ENCODE data around the gene TIMM29.

Gene TIMM29

GRCh38 chr19:10911579-10912363 lies 16.8 kb upstream of the TIMM29 start:
- in situ Hi-C loops (cut with MboI; ENCODE audit: low sequenced_read_pairs), result no loop called here

GRCh38 chr19:10912619-10913018 lies 16.0 kb upstream of the TIMM29 start:
- in situ Hi-C loops (cut with MboI; ENCODE audit: low sequenced_read_pairs), result no loop called here

- in situ Hi-C loops (cut with MboI; ENCODE audit: low sequenced_read_pairs), result no loop called here
Measured at GRCh38 chr19:10913716-10914340, 14.8 kb upstream of the TIMM29 start.

- in situ Hi-C loops (cut with MboI; ENCODE audit: low sequenced_read_pairs), result no loop called here
Measured at GRCh38 chr19:10915130-10916091, 13.2 kb upstream of the TIMM29 start.

GRCh38 chr19:10916602-10917001 lies 12.0 kb upstream of the TIMM29 start:
- in situ Hi-C loops (cut with MboI; ENCODE audit: low sequenced_read_pairs), result no loop called here

GRCh38 chr19:10918359-10918758 lies 10.3 kb upstream of the TIMM29 start:
- in situ Hi-C loops (cut with MboI; ENCODE audit: low sequenced_read_pairs), result no loop called here

GRCh38 chr19:10919352-10920287 lies 9.0 kb upstream of the TIMM29 start:
- in situ Hi-C loops (cut with MboI; ENCODE audit: low sequenced_read_pairs), result no loop called here

- in situ Hi-C loops (cut with MboI; ENCODE audit: low sequenced_read_pairs), result no loop called here
Measured at GRCh38 chr19:10920288-10920655, 8.3 kb upstream of the TIMM29 start.

- in situ Hi-C loops (cut with MboI; ENCODE audit: low sequenced_read_pairs), result no loop called here
Measured at GRCh38 chr19:10920781-10921180, 7.8 kb upstream of the TIMM29 start.

GRCh38 chr19:10921199-10921909 lies 7.3 kb upstream of the TIMM29 start:
- in situ Hi-C loops (cut with MboI; ENCODE audit: low sequenced_read_pairs), result no loop called here

- in situ Hi-C loops (cut with MboI; ENCODE audit: low sequenced_read_pairs), result no loop called here
Measured at GRCh38 chr19:10921910-10922637, 6.5 kb upstream of the TIMM29 start.

- in situ Hi-C loops (cut with MboI; ENCODE audit: low sequenced_read_pairs), result no loop called here
Measured at GRCh38 chr19:10922638-10923014, 6.0 kb upstream of the TIMM29 start.

- in situ Hi-C loops (cut with MboI; ENCODE audit: low sequenced_read_pairs), result no loop called here
Measured at GRCh38 chr19:10923260-10924112, 5.1 kb upstream of the TIMM29 start.

GRCh38 chr19:10924597-10924996 lies 4.0 kb upstream of the TIMM29 start:
- in situ Hi-C loops (cut with MboI; ENCODE audit: low sequenced_read_pairs), result no loop called here

GRCh38 chr19:10927730-10928562 lies 665 bp upstream of the TIMM29 start:
- in situ Hi-C loops (cut with MboI; ENCODE audit: low sequenced_read_pairs), result no loop called here

- in situ Hi-C loops (cut with MboI; ENCODE audit: low sequenced_read_pairs), result no loop called here
Measured at GRCh38 chr19:10929402-10929794, 787 bp downstream of the TIMM29 start.

- in situ Hi-C loops (cut with MboI; ENCODE audit: low sequenced_read_pairs), result loop anchor here (10.0 kb wide), 1 partner anchor 269 kb away; no protein-coding TSS in a partner anchor
Measured at GRCh38 chr19:10935371-10936059, 6.9 kb downstream of the TIMM29 start.
